BLaER1 (cell line): ENCODE data around the gene KSR1.
"Not testable (repeated sequence)": the region's sequence is repeated elsewhere in the genome, so short reads cannot be mapped to it uniquely, and the experiment has no call there.

ENCODE experiments used
- H3K27ac ChIP-seq: shearing (Covaris generic); formaldehyde crosslinking; 2 replicates; pipeline ENCODE4 v1.8.1; 2022
- H3K27me3 ChIP-seq: shearing (Covaris generic); formaldehyde crosslinking; 2 replicates; pipeline ENCODE4 v1.8.1; 2022
- H3K36me3 ChIP-seq: shearing (Covaris generic); formaldehyde crosslinking; 2 replicates; pipeline ENCODE4 v1.8.1; 2022
- H3K4me1 ChIP-seq: shearing (Covaris generic); formaldehyde crosslinking; 2 replicates; pipeline ENCODE4 v1.8.1; 2022
- H3K4me2 ChIP-seq: shearing (Covaris generic); formaldehyde crosslinking; 2 replicates; pipeline ENCODE4 v1.8.1; 2022
- H3K4me3 ChIP-seq: shearing (Covaris generic); formaldehyde crosslinking; 2 replicates; pipeline ENCODE4 v1.8.1; 2022
- H3K9ac ChIP-seq: shearing (Covaris generic); formaldehyde crosslinking; 2 replicates; pipeline ENCODE4 v1.8.1; 2022
- H3K9me3 ChIP-seq: shearing (Covaris generic); formaldehyde crosslinking; 2 replicates; pipeline ENCODE4 v1.8.1; 2022
- H4K20me1 ChIP-seq: shearing (Covaris generic); formaldehyde crosslinking; 2 replicates; pipeline ENCODE4 v1.8.1; 2022
- Cebpa-rat ChIP-seq: shearing (Covaris generic); IDR thresholded peaks from 2 replicates; pipeline ENCODE4 v1.8.1; 2022

Gene KSR1

GRCh38 chr17:27417596-27418365, 38.5 kb upstream of the KSR1 start:
- no peak for TF ChIP-seq Cebpa-rat
- Histone ChIP-seq H3K27ac (no peak overlapping the region), H3K9me3 (no peaks in the 10 kb centered on the region), H3K9ac (no peak overlapping the region), H3K4me1 (peaks cover 35% of the 10 kb centered on the region), H4K20me1 (no peaks in the 10 kb centered on the region), H3K36me3 (no peaks in the 10 kb centered on the region), H3K27me3 (no peaks in the 10 kb centered on the region), H3K4me2 (no peak overlapping the region), H3K4me3 (no peak overlapping the region)

GRCh38 chr17:27418366-27418615, 38.0 kb upstream of the KSR1 start:
- H3K27me3 ChIP-seq = no peaks in the 10 kb centered on the region
- H3K4me1 ChIP-seq = peaks cover 32% of the 10 kb centered on the region
- no peaks in the 10 kb centered on the region for H4K20me1 ChIP-seq
- no peak overlapping the region for H3K4me3 ChIP-seq
- no peaks in the 10 kb centered on the region for H3K36me3 ChIP-seq
- no peak for TF ChIP-seq Cebpa-rat
- H3K4me2 ChIP-seq = no peak overlapping the region
- H3K9me3 ChIP-seq = no peaks in the 10 kb centered on the region
- no peak overlapping the region for H3K27ac ChIP-seq
- H3K9ac ChIP-seq = no peak overlapping the region

GRCh38 chr17:27419156-27419555, 37.1 kb upstream of the KSR1 start:
- no peaks in the 10 kb centered on the region for H3K27me3 ChIP-seq
- TF ChIP-seq Cebpa-rat = no peak
- H3K27ac ChIP-seq = no peak overlapping the region
- no peak overlapping the region for H3K4me3 ChIP-seq
- H3K9ac ChIP-seq = no peak overlapping the region
- no peaks in the 10 kb centered on the region for H3K36me3 ChIP-seq
- no peak overlapping the region for H3K4me2 ChIP-seq
- H3K9me3 ChIP-seq = no peaks in the 10 kb centered on the region
- H4K20me1 ChIP-seq = no peaks in the 10 kb centered on the region
- peaks cover 32% of the 10 kb centered on the region for H3K4me1 ChIP-seq

GRCh38 chr17:27420211-27420950, 35.9 kb upstream of the KSR1 start:
- Histone ChIP-seq H3K4me3 (no peak overlapping the region), H3K27me3 (no peaks in the 10 kb centered on the region), H3K9ac (no peak overlapping the region), H3K9me3 (no peaks in the 10 kb centered on the region), H3K4me2 (no peak overlapping the region), H3K36me3 (no peaks in the 10 kb centered on the region), H4K20me1 (no peaks in the 10 kb centered on the region), H3K4me1 (peaks cover 21% of the 10 kb centered on the region), H3K27ac (no peak overlapping the region)
- TF ChIP-seq Cebpa-rat = no peak

- no peaks in the 10 kb centered on the region for H3K36me3 ChIP-seq
- H3K4me1 ChIP-seq = peaks cover 14% of the 10 kb centered on the region
- H3K4me2 ChIP-seq = no peak overlapping the region
- no peak overlapping the region for H3K27ac ChIP-seq
- no peaks in the 10 kb centered on the region for H4K20me1 ChIP-seq
- no peaks in the 10 kb centered on the region for H3K9me3 ChIP-seq
- TF ChIP-seq Cebpa-rat = no peak
- H3K27me3 ChIP-seq = no peaks in the 10 kb centered on the region
- H3K4me3 ChIP-seq = no peak overlapping the region
- no peak overlapping the region for H3K9ac ChIP-seq
Observed at GRCh38 chr17:27421111-27421510, 35.1 kb upstream of the KSR1 start.

GRCh38 chr17:27421626-27422025, 34.6 kb upstream of the KSR1 start:
- H3K9ac ChIP-seq, H4K20me1 ChIP-seq, H3K9me3 ChIP-seq, H3K27ac ChIP-seq, H3K36me3 ChIP-seq, H3K4me3 ChIP-seq, H3K4me2 ChIP-seq, H3K27me3 ChIP-seq: not testable (repeated sequence)
- H3K4me1 ChIP-seq = peaks cover 12% of the 10 kb centered on the region; the same call in 1 of the 2 replicates

- H3K27ac ChIP-seq = no peak overlapping the region
- no peaks in the 10 kb centered on the region for H3K36me3 ChIP-seq
- H3K4me3 ChIP-seq = no peak overlapping the region
- H4K20me1 ChIP-seq = no peaks in the 10 kb centered on the region
- no peaks in the 10 kb centered on the region for H3K9me3 ChIP-seq
- no peak overlapping the region for H3K9ac ChIP-seq
- no peaks in the 10 kb centered on the region for H3K27me3 ChIP-seq
- H3K4me2 ChIP-seq = no peak overlapping the region
- TF ChIP-seq Cebpa-rat = no peak
- peaks cover 12% of the 10 kb centered on the region; the same call in 1 of the 2 replicates for H3K4me1 ChIP-seq
Observed at GRCh38 chr17:27422601-27423000, 33.6 kb upstream of the KSR1 start.

- Histone ChIP-seq H3K4me3 (no peak overlapping the region), H3K27ac (no peak overlapping the region), H3K36me3 (no peaks in the 10 kb centered on the region), H3K4me2 (peak overlapping the region; percentile 30), H3K9ac (no peak overlapping the region), H3K4me1 (peaks cover 12% of the 10 kb centered on the region; the same call in 1 of the 2 replicates), H3K9me3 (no peaks in the 10 kb centered on the region), H4K20me1 (no peaks in the 10 kb centered on the region), H3K27me3 (no peaks in the 10 kb centered on the region)
- no peak for TF ChIP-seq Cebpa-rat
Observed at GRCh38 chr17:27423651-27424050, 32.6 kb upstream of the KSR1 start.

- no peaks in the 10 kb centered on the region for H3K36me3 ChIP-seq
- H3K4me3 ChIP-seq = no peak overlapping the region
- H3K4me1 ChIP-seq = peaks cover 12% of the 10 kb centered on the region; the same call in 1 of the 2 replicates
- no peak overlapping the region for H3K27ac ChIP-seq
- no peaks in the 10 kb centered on the region for H4K20me1 ChIP-seq
- no peak overlapping the region; the same call in 1 of the 2 replicates for H3K4me2 ChIP-seq
- H3K9me3 ChIP-seq = no peaks in the 10 kb centered on the region
- no peak overlapping the region for H3K9ac ChIP-seq
- H3K27me3 ChIP-seq = no peaks in the 10 kb centered on the region
- TF ChIP-seq Cebpa-rat = no peak
Observed at GRCh38 chr17:27424516-27424915, 31.7 kb upstream of the KSR1 start.

- H3K4me3 ChIP-seq = no peak overlapping the region
- no peaks in the 10 kb centered on the region for H4K20me1 ChIP-seq
- H3K9me3 ChIP-seq = no peaks in the 10 kb centered on the region
- TF ChIP-seq Cebpa-rat = no peak
- no peak overlapping the region for H3K27ac ChIP-seq
- H3K9ac ChIP-seq = no peak overlapping the region
- peaks cover 12% of the 10 kb centered on the region; the same call in 1 of the 2 replicates for H3K4me1 ChIP-seq
- no peaks in the 10 kb centered on the region for H3K36me3 ChIP-seq
- H3K4me2 ChIP-seq = no peak overlapping the region
- no peaks in the 10 kb centered on the region for H3K27me3 ChIP-seq
Observed at GRCh38 chr17:27424941-27425340, 31.3 kb upstream of the KSR1 start.

- not testable (repeated sequence) for H3K36me3 ChIP-seq, H3K4me2 ChIP-seq, H4K20me1 ChIP-seq, H3K9me3 ChIP-seq, H3K4me3 ChIP-seq, H3K27ac ChIP-seq, H3K27me3 ChIP-seq, H3K9ac ChIP-seq
- H3K4me1 ChIP-seq = peaks cover 12% of the 10 kb centered on the region; the same call in 1 of the 2 replicates
Observed at GRCh38 chr17:27425571-27425970, 30.7 kb upstream of the KSR1 start.
